SK-N-MC (cell line): ENCODE results near the gene PNPLA3.

ENCODE experiments used
- DNase-seq: peaks from one replicate; pipeline ENCODE4 v3.0.0-alpha.2; 2011; ENCODE audit warnings: low read depth, low spot score
- H3K27ac ChIP-seq: fragments of 200-600 bp; sonication (generic); 2 replicates; pipeline ENCODE4 v1.5.1; 2016; ENCODE audit warnings: mixed run types
- H3K36me3 ChIP-seq: fragments of 200-600 bp; sonication (generic); 2 replicates; pipeline ENCODE4 v1.6.1; 2017; ENCODE audit warnings: antibody characterized with exemption, low read length, mixed read lengths; ENCODE audit not compliant: insufficient read depth
- H3K4me3 ChIP-seq: fragments of 200-600 bp; sonication (generic); 2 replicates; pipeline ENCODE4 v1.5.1; 2016
- H3K9ac ChIP-seq: fragments of 200-600 bp; sonication (generic); 2 replicates; pipeline ENCODE4 v1.8.0; 2017; ENCODE audit warnings: mixed run types, mixed read lengths; ENCODE audit not compliant: insufficient read length
- H3K9me3 ChIP-seq: fragments of 200-600 bp; sonication (generic); 2 replicates; pipeline ENCODE4 v1.6.1; 2017; ENCODE audit warnings: low read depth, mild to moderate bottlenecking, antibody characterized with exemption, low read length, moderate library complexity, mixed read lengths
- EZH2 ChIP-seq: fragments of 200-600 bp; sonication (generic); IDR thresholded peaks from one replicate; pipeline ENCODE4 v1.6.1; 2017; ENCODE audit warnings: antibody characterized with exemption
- FOXP2 ChIP-seq: optimal IDR thresholded peaks from 2 replicates; pipeline ENCODE3; 2011; ENCODE audit warnings: mild to moderate bottlenecking, moderate library complexity; ENCODE audit not compliant: insufficient read depth; ENCODE audit errors: extremely low read length, control extremely low read depth
- POLR2AphosphoS5 ChIP-seq: IDR thresholded peaks from 2 replicates; pipeline ENCODE4 v1.6.1; 2012; ENCODE audit warnings: mild to moderate bottlenecking, low read depth, low read length, borderline replicate concordance

The PNPLA3 gene

GRCh38 chr22:43882122-43882767 is 41.4 kb upstream of the PNPLA3 start:
- no peak overlapping the region for H3K4me3 ChIP-seq
- no peak for DNase-seq
- H3K27ac ChIP-seq: no peak overlapping the region
- TF ChIP-seq EZH2: no peak
- H3K36me3 ChIP-seq: no peaks in the 10 kb centered on the region
- H3K9me3 ChIP-seq: no peaks in the 10 kb centered on the region
- no peak overlapping the region for H3K9ac ChIP-seq

- no peak for TF ChIP-seq FOXP2
- no peak for TF ChIP-seq POLR2AphosphoS5
- no peak for TF ChIP-seq EZH2
- Histone ChIP-seq H3K9ac (no peak overlapping the region), H3K9me3 (no peaks in the 10 kb centered on the region), H3K27ac (no peak overlapping the region), H3K4me3 (no peak overlapping the region), H3K36me3 (no peaks in the 10 kb centered on the region)
- peak; percentile 2 for DNase-seq
These were observed 40.5 kb upstream of the PNPLA3 start for GRCh38 chr22:43883012-43883661.

- H3K9ac ChIP-seq: no peak overlapping the region
- no peak overlapping the region for H3K4me3 ChIP-seq
- H3K36me3 ChIP-seq: no peaks in the 10 kb centered on the region
- DNase-seq: no peak
- no peaks in the 10 kb centered on the region for H3K9me3 ChIP-seq
- no peak overlapping the region for H3K27ac ChIP-seq
- TF ChIP-seq FOXP2: no peak
- TF ChIP-seq POLR2AphosphoS5: no peak
- TF ChIP-seq EZH2: no peak
These were observed 39.7 kb upstream of the PNPLA3 start for GRCh38 chr22:43883719-43884415.

- Histone ChIP-seq H3K27ac (no peak overlapping the region), H3K36me3 (no peaks in the 10 kb centered on the region), H3K9ac (no peak overlapping the region), H3K9me3 (no peaks in the 10 kb centered on the region), H3K4me3 (no peak overlapping the region)
- no peak for TF ChIP-seq POLR2AphosphoS5
- no peak for TF ChIP-seq FOXP2
- no peak for TF ChIP-seq EZH2
- DNase-seq: no peak
These were observed 38.8 kb upstream of the PNPLA3 start for GRCh38 chr22:43884600-43885318.

GRCh38 chr22:43885319-43885671 is 38.3 kb upstream of the PNPLA3 start:
- no peaks in the 10 kb centered on the region for H3K36me3 ChIP-seq
- DNase-seq: no peak
- H3K9me3 ChIP-seq: no peaks in the 10 kb centered on the region
- no peak for TF ChIP-seq FOXP2
- TF ChIP-seq EZH2: no peak
- no peak for TF ChIP-seq POLR2AphosphoS5
- no peak overlapping the region for H3K4me3 ChIP-seq
- H3K27ac ChIP-seq: no peak overlapping the region
- H3K9ac ChIP-seq: no peak overlapping the region

GRCh38 chr22:43885786-43886185 is 37.8 kb upstream of the PNPLA3 start:
- H3K36me3 ChIP-seq: no peaks in the 10 kb centered on the region
- DNase-seq: no peak
- TF ChIP-seq EZH2: no peak
- no peak for TF ChIP-seq POLR2AphosphoS5
- no peak for TF ChIP-seq FOXP2
- H3K9ac ChIP-seq: no peak overlapping the region
- H3K27ac ChIP-seq: no peak overlapping the region
- no peaks in the 10 kb centered on the region for H3K9me3 ChIP-seq
- H3K4me3 ChIP-seq: no peak overlapping the region

- TF ChIP-seq POLR2AphosphoS5: no peak
- TF ChIP-seq EZH2: no peak
- no peak for TF ChIP-seq FOXP2
- Histone ChIP-seq H3K36me3 (no peaks in the 10 kb centered on the region), H3K4me3 (no peak overlapping the region), H3K27ac (no peak overlapping the region), H3K9ac (no peak overlapping the region), H3K9me3 (no peaks in the 10 kb centered on the region)
- no peak for DNase-seq
These were observed 37.4 kb upstream of the PNPLA3 start for GRCh38 chr22:43886231-43886630.

- Histone ChIP-seq H3K27ac (no peak overlapping the region), H3K36me3 (no peaks in the 10 kb centered on the region), H3K9me3 (no peaks in the 10 kb centered on the region), H3K4me3 (no peak overlapping the region), H3K9ac (no peak overlapping the region)
- no peak for DNase-seq
- TF ChIP-seq POLR2AphosphoS5 (no peak), EZH2 (no peak), FOXP2 (no peak)
These were observed 36.2 kb upstream of the PNPLA3 start for GRCh38 chr22:43887391-43887790.
